H9 (cell line): ENCODE results near the gene PRDM13. TPM values are rescaled to one million over a fixed set of nuclear protein-coding genes. Genes with fewer than 3 reads are reported as not detected.

ENCODE experiments used
- DNase-seq: peaks from one replicate; pipeline ENCODE4 v3.0.0-alpha.2; 2017
- H2AFZ ChIP-seq: one replicate; pipeline ENCODE4 v1.6.1; 2013; ENCODE audit warnings: mild to moderate bottlenecking, low read length, control low read depth, moderate library complexity
- H2AK5ac ChIP-seq: 2 replicates; pipeline ENCODE4 v1.6.1; 2013; ENCODE audit warnings: low read length, control low read depth, mixed read lengths; ENCODE audit not compliant: insufficient read length
- H2BK120ac ChIP-seq: one replicate; pipeline ENCODE4 v1.6.1; 2013; ENCODE audit warnings: low read depth, mild to moderate bottlenecking, low read length, control low read depth, inconsistent platforms; ENCODE audit not compliant: poor library complexity, severe bottlenecking
- H2BK12ac ChIP-seq: 2 replicates; pipeline ENCODE4 v1.6.1; 2013; ENCODE audit warnings: low read length, control low read depth, mixed read lengths, low read depth; ENCODE audit not compliant: insufficient read length
- H2BK15ac ChIP-seq: 2 replicates; pipeline ENCODE4 v1.6.1; 2013; ENCODE audit warnings: low read depth, low read length, control low read depth
- H2BK20ac ChIP-seq: one replicate; pipeline ENCODE4 v1.6.1; 2013; ENCODE audit warnings: low read depth, mild to moderate bottlenecking, low read length, control low read depth, inconsistent platforms; ENCODE audit not compliant: poor library complexity, severe bottlenecking
- H2BK5ac ChIP-seq: 2 replicates; pipeline ENCODE4 v1.6.1; 2013; ENCODE audit warnings: low read length, control low read depth, mixed read lengths; ENCODE audit not compliant: insufficient read length
- H3K14ac ChIP-seq: 2 replicates; pipeline ENCODE4 v1.6.1; 2013; ENCODE audit warnings: low read length, control low read depth; ENCODE audit not compliant: insufficient read depth
- H3K18ac ChIP-seq: 2 replicates; pipeline ENCODE4 v1.6.1; 2013; ENCODE audit warnings: low read depth, mild to moderate bottlenecking, mixed read lengths, low read length, control low read depth; ENCODE audit not compliant: insufficient read length
- H3K23ac ChIP-seq: 2 replicates; pipeline ENCODE4 v1.6.1; 2013; ENCODE audit warnings: low read length, control low read depth, mixed read lengths, low read depth; ENCODE audit not compliant: insufficient read length
- H3K23me2 ChIP-seq: 2 replicates; pipeline ENCODE4 v1.6.1; 2013; ENCODE audit warnings: low read depth, mild to moderate bottlenecking, mixed read lengths, low read length, control low read depth; ENCODE audit not compliant: insufficient read length, poor library complexity, severe bottlenecking
- H3K27ac ChIP-seq: 2 replicates; pipeline ENCODE4 v1.5.1; 2013; ENCODE audit warnings: low read length, control low read depth, mixed read lengths, low read depth; ENCODE audit not compliant: insufficient read length
- H3K27me3 ChIP-seq: 2 replicates; pipeline ENCODE4 v1.6.1; 2013; ENCODE audit warnings: low read length, control low read depth, inconsistent platforms; ENCODE audit not compliant: insufficient read depth
- H3K4ac ChIP-seq: 2 replicates; pipeline ENCODE4 v1.6.1; 2013; ENCODE audit warnings: low read depth, mild to moderate bottlenecking, control low read depth, inconsistent platforms, low read length, moderate library complexity
- H3K4me1 ChIP-seq: 2 replicates; pipeline ENCODE4 v1.6.1; 2013; ENCODE audit warnings: low read length, control low read depth, inconsistent platforms; ENCODE audit not compliant: insufficient read depth
- H3K4me2 ChIP-seq: 2 replicates; pipeline ENCODE4 v1.6.1; 2013; ENCODE audit warnings: low read length, control low read depth, mixed read lengths; ENCODE audit not compliant: insufficient read length, insufficient read depth
- H3K56ac ChIP-seq: 2 replicates; pipeline ENCODE4 v1.6.1; 2013; ENCODE audit warnings: low read depth, mild to moderate bottlenecking, mixed read lengths, low read length, control low read depth; ENCODE audit not compliant: insufficient read length
- H3K79me1 ChIP-seq: 2 replicates; pipeline ENCODE4 v1.6.1; 2013; ENCODE audit warnings: low read depth, mild to moderate bottlenecking, moderate library complexity, low read length, control low read depth, inconsistent platforms; ENCODE audit not compliant: insufficient read depth, poor library complexity, severe bottlenecking
- H3K79me2 ChIP-seq: 2 replicates; pipeline ENCODE4 v1.6.1; 2013; ENCODE audit warnings: low read length, control low read depth, inconsistent platforms; ENCODE audit not compliant: insufficient read depth
- H3K9ac ChIP-seq: 2 replicates; pipeline ENCODE4 v1.6.1; 2013; ENCODE audit warnings: low read length, control low read depth, mixed read lengths; ENCODE audit not compliant: insufficient read length; ENCODE audit errors: extremely low read depth
- H3K9me3 ChIP-seq: one replicate; pipeline ENCODE4 v1.6.1; 2013; ENCODE audit warnings: low read depth, low read length, inconsistent platforms; ENCODE audit not compliant: control insufficient read depth
- H3T11ph ChIP-seq: one replicate; pipeline ENCODE4 v1.6.1; 2013; ENCODE audit warnings: mild to moderate bottlenecking, low read length, control low read depth, inconsistent platforms
- H4K20me1 ChIP-seq: one replicate; pipeline ENCODE4 v1.6.1; 2013; ENCODE audit not compliant: control insufficient read depth, insufficient read length, insufficient read depth
- H4K5ac ChIP-seq: 2 replicates; pipeline ENCODE4 v1.6.1; 2013; ENCODE audit warnings: low read depth, mild to moderate bottlenecking, mixed read lengths, low read length, control low read depth; ENCODE audit not compliant: insufficient read length
- H4K8ac ChIP-seq: replicated peaks from 2 replicates; pipeline ENCODE4 v1.6.1; 2013; ENCODE audit warnings: low read length, control low read depth, mixed read lengths, low read depth; ENCODE audit not compliant: insufficient read length
- H4K91ac ChIP-seq: 2 replicates; pipeline ENCODE4 v1.6.1; 2013; ENCODE audit warnings: low read depth, mild to moderate bottlenecking, moderate library complexity, mixed read lengths, low read length, control low read depth; ENCODE audit not compliant: insufficient read length
- H3K27ac Mint-ChIP-seq, 3 experiments: 2 replicates in 2 of 3; 3 replicates in 1 of 3; pipeline ENCODE4 v1.8.0; 2020 to 2021; ENCODE audit warnings: mixed read lengths in 3 of 3, mild to moderate bottlenecking in 1 of 3, moderate library complexity in 1 of 3
- H3K27me3 Mint-ChIP-seq: 2 replicates; pipeline ENCODE4 v1.8.0; 2021; ENCODE audit warnings: low read depth, mild to moderate bottlenecking, moderate library complexity, mixed read lengths
- H3K36me3 Mint-ChIP-seq, 3 experiments: 2 replicates in 2 of 3; 3 replicates in 1 of 3; pipeline ENCODE4 v1.8.0; 2020 to 2021; ENCODE audit warnings: low read depth in 3 of 3, mixed read lengths in 3 of 3; ENCODE audit not compliant: insufficient read depth in 1 of 3
- H3K4me1 Mint-ChIP-seq, 2 experiments: 2 replicates each; pipeline ENCODE4 v1.8.0; 2020; ENCODE audit warnings: mixed read lengths in 2 of 2
- H3K4me3 Mint-ChIP-seq, 2 experiments: 2 replicates in 1 of 2; 3 replicates in 1 of 2; pipeline ENCODE4 v1.8.0; 2020 to 2021; ENCODE audit warnings: mild to moderate bottlenecking in 2 of 2, mixed read lengths in 2 of 2, moderate library complexity in 1 of 2
- H3K9me3 Mint-ChIP-seq, 2 experiments: 2 replicates in 1 of 2; 3 replicates in 1 of 2; pipeline ENCODE4 v1.8.0; 2020; ENCODE audit warnings: mild to moderate bottlenecking in 2 of 2, mixed read lengths in 2 of 2, moderate library complexity in 1 of 2
- WGBS: extraction: QIAGEN DNeasy Blood & Tissue Kit; methylation state at CpG from one replicate; pipeline ENCODE4 v1.1.7; 2013; ENCODE audit warnings: missing lambda C conversion rate, low lambda C conversion rate, mixed read lengths; ENCODE audit not compliant: insufficient read length; ENCODE audit errors: extremely low coverage; 5-methylcytosine and 5-hydroxymethylcytosine counted together
- total RNA-seq: library from RNA; stranded (reverse); gene quantifications from 2 replicates; pipeline ENCODE4 v1.2.1, GENCODE V29; 2021
- TF ChIP-seq, protein P1 (sequence below): fragments of 200-600 bp; sonication (generic); conservative IDR thresholded peaks from 3 replicates; pipeline ENCODE4 v1.8.0; 2021; ENCODE audit warnings: antibody characterized with exemption, mild to moderate bottlenecking

The PRDM13 gene
- total RNA-seq, 1 experiment from 2014 or later: not detected

DNA sequence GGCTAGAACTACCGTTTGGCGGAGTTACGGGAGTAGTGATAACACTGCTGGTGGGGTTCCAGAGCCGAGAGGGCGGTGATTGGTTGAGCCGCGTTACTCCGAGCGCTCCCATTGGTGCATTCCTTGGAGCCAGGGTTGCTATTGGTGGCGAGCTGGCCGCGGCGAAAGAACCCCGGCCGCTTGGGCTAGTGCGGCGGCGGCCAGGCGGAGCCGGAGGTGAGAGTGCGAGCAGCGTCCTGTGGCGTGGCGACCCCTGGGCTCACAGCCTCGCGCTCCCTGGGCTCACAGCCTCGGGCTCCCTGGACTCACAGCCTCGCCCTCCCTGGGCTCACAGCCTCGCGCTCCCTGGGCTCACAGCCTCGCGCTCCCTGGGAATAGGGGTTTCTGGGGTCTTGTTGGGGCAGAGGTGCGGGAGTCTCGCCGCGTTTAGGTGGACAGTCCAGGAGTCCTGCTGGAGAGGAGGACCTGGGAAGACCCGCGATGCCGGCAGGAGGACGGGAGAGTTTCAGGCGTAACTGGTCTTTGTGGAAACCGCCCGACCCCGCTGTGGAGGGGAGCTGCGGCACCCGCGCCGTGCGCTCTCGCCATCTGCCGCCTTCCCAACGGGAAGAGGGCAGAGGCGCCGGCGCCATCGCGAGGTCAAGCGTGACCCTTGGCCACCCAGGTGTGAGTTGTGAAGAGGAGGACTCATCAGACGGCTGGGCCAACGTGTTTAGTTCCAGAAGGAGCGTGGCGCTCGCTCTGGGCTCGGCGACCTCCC, 12.2 kb downstream of the PRDM13 start:
- H3K27ac Mint-ChIP-seq: no peak overlapping the region; a peak in 1 of 7 replicates
- Histone ChIP-seq H3K56ac (no peak overlapping the region), H3K23ac (no peak overlapping the region), H4K5ac (no peak overlapping the region), H3K18ac (no peak overlapping the region), H2BK20ac (no peak overlapping the region), H3K27me3 (peaks cover 61% of the 10 kb centered on the region), H3K14ac (no peak overlapping the region), H3K9ac (no peak overlapping the region), H2AFZ (no peak overlapping the region), H2BK15ac (no peak overlapping the region), H3K4ac (no peak overlapping the region), H4K8ac (no peak overlapping the region), H3K23me2 (peaks cover 6% of the 10 kb centered on the region), H3T11ph (no peak overlapping the region), H3K79me1 (no peaks in the 10 kb centered on the region), H3K4me1 (no peaks in the 10 kb centered on the region), H2BK12ac (no peak overlapping the region), H4K20me1 (no peaks in the 10 kb centered on the region), H3K9me3 (no peaks in the 10 kb centered on the region), H2BK5ac (no peak overlapping the region), H3K27ac (no peak overlapping the region), H2BK120ac (no peak overlapping the region), H3K4me2 (peak overlapping the region; percentile 39), H3K79me2 (no peaks in the 10 kb centered on the region), H2AK5ac (no peak overlapping the region), H4K91ac (no peak overlapping the region)
- peaks cover 7 to 12% of the 10 kb centered on the region in 2 experiments for H3K9me3 Mint-ChIP-seq
- H3K36me3 Mint-ChIP-seq: peaks cover 0 to 4% (median 0%) of the 10 kb centered on the region in 3 experiments; a peak in 4 of 7 replicates
- H3K4me1 Mint-ChIP-seq: peaks cover 3 to 7% of the 10 kb centered on the region in 2 experiments
- WGBS: no CpG with 5 or more reads among the region's 65 CpGs
- DNase-seq: peak; percentile 91
- H3K4me3 Mint-ChIP-seq: peak overlapping the region; percentile 46 to 82
- TF ChIP-seq, protein P1, sequence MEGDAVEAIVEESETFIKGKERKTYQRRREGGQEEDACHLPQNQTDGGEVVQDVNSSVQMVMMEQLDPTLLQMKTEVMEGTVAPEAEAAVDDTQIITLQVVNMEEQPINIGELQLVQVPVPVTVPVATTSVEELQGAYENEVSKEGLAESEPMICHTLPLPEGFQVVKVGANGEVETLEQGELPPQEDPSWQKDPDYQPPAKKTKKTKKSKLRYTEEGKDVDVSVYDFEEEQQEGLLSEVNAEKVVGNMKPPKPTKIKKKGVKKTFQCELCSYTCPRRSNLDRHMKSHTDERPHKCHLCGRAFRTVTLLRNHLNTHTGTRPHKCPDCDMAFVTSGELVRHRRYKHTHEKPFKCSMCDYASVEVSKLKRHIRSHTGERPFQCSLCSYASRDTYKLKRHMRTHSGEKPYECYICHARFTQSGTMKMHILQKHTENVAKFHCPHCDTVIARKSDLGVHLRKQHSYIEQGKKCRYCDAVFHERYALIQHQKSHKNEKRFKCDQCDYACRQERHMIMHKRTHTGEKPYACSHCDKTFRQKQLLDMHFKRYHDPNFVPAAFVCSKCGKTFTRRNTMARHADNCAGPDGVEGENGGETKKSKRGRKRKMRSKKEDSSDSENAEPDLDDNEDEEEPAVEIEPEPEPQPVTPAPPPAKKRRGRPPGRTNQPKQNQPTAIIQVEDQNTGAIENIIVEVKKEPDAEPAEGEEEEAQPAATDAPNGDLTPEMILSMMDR: no peak
- peaks cover 100% of the 10 kb centered on the region for H3K27me3 Mint-ChIP-seq
